Myocyte (in vitro differentiated cells): Measurements from ENCODE around the gene LAMC1. TPM values are rescaled to one million over a fixed set of nuclear protein-coding genes. Genes with fewer than 3 reads are reported as not detected.

ENCODE experiments used
- DNase-seq: peaks from one replicate; pipeline ENCODE4 v3.0.0-alpha.2; 2012; ENCODE audit warnings: low read depth
- total RNA-seq: library from RNA; depleted of rRNA; stranded (reverse); fragments of >200 nt; gene quantifications from 2 replicates; pipeline ENCODE4 v1.2.3, GENCODE V29; 2014

Gene LAMC1
- total RNA-seq, 1 donor from 2014 or later, result 303 TPM

GRCh38 chr1:183077097-183077496 is 53.9 kb downstream of the LAMC1 start:
- DNase-seq, result no peak

- DNase-seq, result no peak
Measured at GRCh38 chr1:183079712-183080388, 56.6 kb downstream of the LAMC1 start.

- DNase-seq, result peak; percentile 40
Measured at GRCh38 chr1:183080406-183080805, 57.2 kb downstream of the LAMC1 start.

GRCh38 chr1:183081402-183082120 is 58.3 kb downstream of the LAMC1 start:
- no peak for DNase-seq

- DNase-seq, result no peak
Measured at GRCh38 chr1:183082650-183083049, 59.4 kb downstream of the LAMC1 start.

- no peak for DNase-seq
Measured at GRCh38 chr1:183087001-183087400, 63.8 kb downstream of the LAMC1 start.

- DNase-seq, result no peak
Measured at GRCh38 chr1:183089025-183089639, 65.9 kb downstream of the LAMC1 start.

- no peak for DNase-seq
Measured at GRCh38 chr1:183090391-183091006, 67.3 kb downstream of the LAMC1 start.

GRCh38 chr1:183091181-183091580 is 68.0 kb downstream of the LAMC1 start:
- no peak for DNase-seq

- DNase-seq, result no peak
Measured at GRCh38 chr1:183092350-183092749, 69.1 kb downstream of the LAMC1 start.

- no peak for DNase-seq
Measured at GRCh38 chr1:183093066-183093668, 69.9 kb downstream of the LAMC1 start.

GRCh38 chr1:183093786-183094298 is 70.6 kb downstream of the LAMC1 start:
- DNase-seq, result peak; percentile 26

- no peak for DNase-seq
Measured at GRCh38 chr1:183094351-183094750, 71.1 kb downstream of the LAMC1 start.

- no peak for DNase-seq
Measured at GRCh38 chr1:183096351-183096750, 73.1 kb downstream of the LAMC1 start.

GRCh38 chr1:183096894-183097293 is 73.7 kb downstream of the LAMC1 start:
- DNase-seq, result peak; percentile 65

GRCh38 chr1:183097438-183098051 is 74.3 kb downstream of the LAMC1 start:
- DNase-seq, result no peak

GRCh38 chr1:183098317-183098716 is 75.1 kb downstream of the LAMC1 start:
- DNase-seq, result no peak

- DNase-seq, result no peak
Measured at GRCh38 chr1:183100361-183100974, 77.2 kb downstream of the LAMC1 start.

GRCh38 chr1:183101081-183101480 is 77.9 kb downstream of the LAMC1 start:
- no peak for DNase-seq

GRCh38 chr1:183101841-183102276 is 78.6 kb downstream of the LAMC1 start:
- no peak for DNase-seq
